ENCODE measurements around the gene OXA1L.
"Not testable (repeated sequence)": the region's sequence is repeated elsewhere in the genome, so short reads cannot be mapped to it uniquely, and the experiment has no call there.

Gene OXA1L

DNA sequence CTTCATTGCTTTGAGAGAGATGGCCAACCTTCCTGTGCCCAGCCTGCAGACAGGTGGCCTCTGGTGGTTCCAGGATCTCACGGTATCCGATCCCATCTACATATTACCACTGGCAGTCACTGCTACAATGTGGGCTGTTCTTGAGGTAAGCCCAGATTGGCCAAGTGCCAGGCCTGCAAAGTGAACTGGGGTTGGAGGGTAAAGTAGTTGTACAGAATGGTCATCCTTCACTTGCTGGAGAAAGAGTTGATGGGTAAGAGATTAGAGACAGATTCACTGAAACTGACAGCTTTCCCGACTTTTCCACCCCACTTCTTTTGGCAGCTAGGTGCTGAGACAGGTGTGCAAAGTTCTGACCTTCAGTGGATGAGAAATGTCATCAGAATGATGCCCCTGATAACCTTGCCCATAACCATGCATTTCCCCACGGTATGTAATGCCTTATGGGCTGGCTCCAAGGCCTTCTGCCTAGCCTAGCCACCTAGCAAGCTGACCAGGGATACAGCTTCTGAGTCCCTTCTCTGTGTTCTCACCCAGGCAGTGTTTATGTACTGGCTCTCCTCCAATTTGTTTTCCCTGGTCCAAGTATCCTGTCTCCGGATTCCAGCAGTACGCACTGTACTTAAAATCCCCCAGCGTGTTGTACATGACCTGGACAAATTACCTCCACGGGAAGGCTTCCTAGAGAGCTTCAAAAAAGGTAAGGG lies 4.1 kb downstream of the OXA1L start:
- no peak for DNase-seq

- DNase-seq, result no peak
Measured at GRCh38 chr14:22772725-22773124, 6.2 kb downstream of the OXA1L start.

GRCh38 chr14:22773162-22774010 lies 6.9 kb downstream of the OXA1L start:
- no peak for DNase-seq

DNA sequence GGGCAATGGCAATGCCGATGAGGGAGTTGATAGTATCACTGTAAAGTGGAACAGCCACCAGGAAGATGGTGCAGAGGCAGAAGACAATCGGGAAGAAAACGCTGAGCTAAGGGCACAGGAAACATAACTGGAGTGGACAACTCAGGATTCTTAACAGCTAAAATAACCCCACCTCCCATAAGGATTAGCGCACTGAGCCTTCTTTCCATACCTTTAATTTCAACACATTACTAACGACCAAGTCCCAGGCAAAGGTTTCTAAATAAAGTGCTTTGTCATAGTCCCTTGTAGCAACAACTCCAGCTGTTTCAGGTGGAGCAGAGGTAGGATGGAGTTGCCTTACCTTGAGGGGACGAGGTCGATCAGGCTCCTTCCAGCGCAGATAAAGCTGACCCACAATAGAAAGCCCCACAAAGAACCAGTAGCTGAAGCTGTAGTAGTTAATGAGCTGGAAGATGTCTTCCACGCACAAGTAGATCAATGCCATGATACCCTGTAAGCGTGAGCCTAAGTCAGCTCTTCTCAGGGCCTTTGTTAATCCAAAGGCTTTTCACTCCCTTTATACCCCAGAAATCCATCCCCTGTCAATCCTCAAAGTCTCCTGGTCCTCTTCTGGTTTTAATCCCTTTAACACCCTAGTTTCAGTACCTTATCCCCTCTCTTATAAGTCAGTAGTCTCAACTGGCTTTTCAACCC lies 7.7 kb downstream of the OXA1L start:
- no peak for DNase-seq

DNA sequence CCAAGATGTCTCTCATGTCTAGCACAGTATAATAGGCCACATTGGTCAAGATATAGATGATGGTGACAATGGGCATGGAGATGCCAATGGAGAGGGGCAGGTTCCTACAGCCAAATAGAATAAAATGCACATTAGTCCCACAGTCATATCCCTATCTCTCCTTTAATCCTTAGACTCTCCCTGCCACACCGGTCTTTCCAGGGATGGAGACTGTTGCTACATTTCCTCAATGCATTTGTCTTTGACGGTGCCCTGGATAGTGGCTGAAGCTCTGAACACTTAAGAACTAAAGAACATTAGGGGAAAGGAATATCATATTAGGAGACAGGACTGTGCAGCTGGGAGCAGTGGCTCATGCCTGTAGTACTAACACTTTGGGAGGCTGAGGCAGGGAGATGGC lies 9.7 kb downstream of the OXA1L start:
- DNase-seq, result no peak

- not testable (repeated sequence) for DNase-seq
Measured at GRCh38 chr14:22776849-22777248, 10.4 kb downstream of the OXA1L start.

DNA sequence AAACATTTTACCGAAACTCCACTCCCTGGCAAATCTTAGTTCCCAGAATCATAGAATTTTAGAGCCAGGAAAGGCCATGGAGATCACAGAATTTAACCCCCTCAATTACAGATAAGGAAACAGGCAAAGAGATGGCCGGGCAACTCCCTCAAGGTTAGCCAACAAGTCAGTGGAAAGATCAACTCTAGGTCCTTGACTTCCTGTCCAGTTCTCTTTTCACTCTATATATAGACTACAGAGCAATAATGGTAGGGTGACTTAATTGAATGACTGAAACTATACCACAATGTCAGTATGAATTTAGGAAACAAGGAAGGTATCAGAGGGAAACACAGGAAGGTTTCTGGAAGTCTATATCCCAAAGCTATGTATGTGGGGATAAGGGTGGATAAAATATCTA lies 11.6 kb downstream of the OXA1L start:
- DNase-seq, result no peak

GRCh38 chr14:22780105-22780679 lies 13.7 kb downstream of the OXA1L start:
- DNase-seq, result no peak

DNA sequence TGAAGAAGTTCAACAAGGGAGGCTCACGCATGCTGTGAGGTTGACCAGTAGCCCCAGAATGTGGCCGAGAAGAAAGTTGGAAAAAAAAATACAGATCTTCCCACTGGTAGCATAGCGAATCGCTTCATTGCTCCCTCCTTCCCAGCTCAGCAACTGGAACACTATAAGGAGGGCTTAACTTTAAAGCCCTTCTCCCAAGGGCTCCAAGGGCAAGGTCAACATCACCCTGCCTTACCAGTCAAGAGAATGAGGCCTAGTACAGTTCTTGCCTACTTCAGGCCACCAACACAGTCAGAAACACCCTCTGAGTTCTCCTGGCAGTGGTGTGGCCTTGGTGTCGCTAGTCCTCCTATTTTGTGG lies 14.4 kb downstream of the OXA1L start:
- no peak for DNase-seq

- DNase-seq, result no peak
Measured at GRCh38 chr14:22781301-22781991, 15.0 kb downstream of the OXA1L start.

- DNase-seq, result no peak
Measured at GRCh38 chr14:22786685-22787084, 20.2 kb downstream of the OXA1L start.

DNA sequence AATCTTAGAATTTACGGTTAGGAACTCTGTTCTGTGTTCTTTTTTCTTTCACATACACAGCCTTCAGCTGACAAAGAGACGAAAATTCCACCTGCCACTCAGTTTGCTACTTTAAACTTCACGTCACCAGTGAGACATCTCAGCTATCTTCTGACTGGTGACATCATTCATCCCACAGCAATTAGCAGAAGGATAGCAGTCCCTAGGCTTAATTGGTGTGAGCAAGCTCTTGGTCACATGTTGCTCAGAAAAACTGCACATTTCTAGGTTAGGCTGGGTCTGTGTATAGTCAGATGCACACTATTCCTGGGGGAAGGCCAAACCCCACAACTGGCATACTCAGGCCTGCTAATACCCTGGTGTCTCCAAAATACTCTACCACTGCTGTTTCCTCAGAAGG lies 24.8 kb downstream of the OXA1L start:
- no peak for DNase-seq

- DNase-seq, result no peak
Measured at GRCh38 chr14:22792158-22792557, 25.7 kb downstream of the OXA1L start.

- DNase-seq, result not testable (repeated sequence)
Measured at GRCh38 chr14:22793550-22793949, 27.1 kb downstream of the OXA1L start.

DNA sequence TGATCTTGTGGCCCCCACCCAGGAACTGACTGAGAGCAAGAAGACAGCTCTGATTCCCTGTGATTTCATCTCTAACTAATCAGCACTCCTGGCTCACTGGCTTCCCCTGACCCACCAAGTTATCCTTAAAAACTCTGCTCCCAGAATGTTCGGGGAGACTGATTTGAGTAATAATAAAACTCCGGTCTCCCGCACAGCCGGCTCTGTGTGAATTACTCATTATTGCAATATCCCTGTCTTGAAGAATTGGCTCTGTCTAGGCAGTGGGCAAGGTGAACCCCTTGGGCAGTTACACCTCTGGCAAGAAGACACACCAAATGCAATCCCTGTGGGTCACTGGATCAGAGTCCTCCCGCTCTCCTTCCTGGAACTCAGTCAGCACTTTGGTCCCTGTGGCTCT lies 27.5 kb downstream of the OXA1L start:
- no peak for DNase-seq

GRCh38 chr14:22794551-22794951 lies 28.1 kb downstream of the OXA1L start:
- no peak for DNase-seq

- no peak for DNase-seq
Measured at GRCh38 chr14:22796087-22796707, 29.7 kb downstream of the OXA1L start.

DNA sequence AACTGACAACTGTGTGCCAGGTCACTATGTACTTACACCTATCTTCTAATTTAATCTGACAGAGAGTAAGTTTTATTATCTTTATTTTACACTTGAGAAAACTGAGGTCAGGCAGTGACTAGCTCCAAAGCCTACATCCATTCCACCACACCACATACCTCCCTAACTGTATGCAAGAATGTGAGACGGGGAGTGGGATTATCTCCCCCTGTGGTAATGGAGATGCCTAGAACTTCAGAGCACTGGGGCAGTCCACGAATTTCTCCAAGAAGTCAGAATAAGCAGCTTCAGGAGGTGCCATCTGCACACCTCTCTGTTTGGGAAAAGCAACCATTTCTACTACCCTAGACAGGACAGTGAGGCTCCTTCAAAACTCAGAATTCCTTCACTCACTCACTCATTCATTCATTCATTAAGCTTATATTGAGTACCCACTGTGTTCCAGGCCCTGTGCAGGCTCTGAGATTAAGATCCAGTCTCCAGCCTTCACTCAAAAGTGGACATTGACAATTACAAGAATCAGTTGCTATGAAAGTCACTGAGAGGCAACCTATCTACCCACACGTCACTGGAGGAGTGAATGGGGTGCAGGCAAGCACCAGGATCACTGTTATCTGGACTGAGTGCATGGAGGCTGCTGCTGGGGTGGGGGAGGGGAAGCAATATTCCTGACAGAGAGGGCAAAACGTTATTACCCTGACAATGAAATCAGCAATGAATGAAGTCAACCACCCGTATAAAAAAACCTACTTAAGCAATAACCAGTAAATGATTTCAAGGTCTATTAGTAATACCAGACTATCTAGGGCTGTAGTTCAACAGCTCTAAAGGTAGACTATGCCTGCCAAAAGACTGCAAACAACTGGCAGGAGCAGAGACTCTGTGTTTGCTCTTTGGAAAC lies 30.8 kb downstream of the OXA1L start:
- peak; percentile 38 for DNase-seq

DNA sequence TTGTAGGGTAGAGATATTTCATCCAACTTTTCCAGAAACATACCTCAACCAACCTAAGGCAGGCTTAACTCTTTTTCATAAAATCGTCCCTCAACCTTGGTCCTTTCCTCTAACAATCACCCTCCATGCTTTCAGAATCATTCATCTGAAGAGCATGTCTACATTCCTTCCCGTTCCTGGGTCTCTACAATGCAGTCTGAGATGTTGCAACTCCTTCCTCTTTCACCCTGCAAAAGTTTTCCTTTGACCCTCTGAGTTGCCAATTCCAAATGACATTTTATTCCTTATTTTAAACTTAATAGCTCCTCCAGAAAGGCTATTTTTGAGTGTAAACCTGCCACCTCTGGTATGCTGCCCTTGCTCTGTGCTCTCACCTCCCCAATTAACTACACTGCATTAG lies 32.0 kb downstream of the OXA1L start:
- no peak for DNase-seq

DNA sequence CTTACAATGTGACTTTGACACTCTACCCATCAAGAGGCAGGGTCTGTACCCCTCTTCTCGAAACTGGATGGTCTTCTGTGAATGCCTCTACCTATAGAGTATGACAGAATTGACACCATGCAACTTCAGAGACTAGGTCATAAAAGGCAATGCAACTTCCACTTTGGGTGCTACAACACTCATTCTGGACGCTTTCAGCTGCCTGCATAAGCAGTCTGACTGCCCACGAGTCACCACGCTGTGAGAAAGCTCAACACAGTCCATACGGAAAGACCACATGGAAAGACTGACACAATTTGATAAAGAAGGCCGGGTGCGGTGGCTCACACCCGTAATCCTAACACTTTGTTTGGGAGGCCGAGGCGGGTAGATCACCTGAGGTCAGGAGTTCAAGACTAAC lies 33.9 kb downstream of the OXA1L start:
- no peak for DNase-seq

DNA sequence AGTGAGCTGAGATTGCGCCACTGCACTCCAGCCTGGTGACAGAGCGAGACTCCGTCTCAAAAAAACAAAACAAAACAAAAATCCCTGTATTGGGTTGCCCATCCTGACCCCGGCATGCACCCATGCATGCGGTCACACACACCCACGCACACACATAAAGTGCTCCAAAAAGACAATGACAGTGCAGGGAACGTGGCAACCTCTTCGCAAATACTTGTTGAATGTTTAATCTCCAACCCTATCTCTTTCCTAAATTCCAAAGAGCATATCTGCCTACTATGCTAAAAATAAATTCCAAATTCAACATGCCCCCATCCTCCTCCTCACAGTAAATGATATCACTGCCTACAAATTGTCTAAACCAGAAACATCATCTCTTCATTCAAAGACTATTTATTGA lies 35.2 kb downstream of the OXA1L start:
- no peak for DNase-seq

Data from DMS79 treated with DMSO at 0.1 percent for 48 hours (cell line).